GM21529 (cell line): Measurements from ENCODE around the gene HIF3A.

Source experiments
- ATAC-seq: cut with Tn5 transposase; IDR thresholded peaks from one replicate; pipeline ENCODE4 v1.9.1; 2021; ENCODE audit not compliant: unreplicated experiment

The HIF3A gene

DNA sequence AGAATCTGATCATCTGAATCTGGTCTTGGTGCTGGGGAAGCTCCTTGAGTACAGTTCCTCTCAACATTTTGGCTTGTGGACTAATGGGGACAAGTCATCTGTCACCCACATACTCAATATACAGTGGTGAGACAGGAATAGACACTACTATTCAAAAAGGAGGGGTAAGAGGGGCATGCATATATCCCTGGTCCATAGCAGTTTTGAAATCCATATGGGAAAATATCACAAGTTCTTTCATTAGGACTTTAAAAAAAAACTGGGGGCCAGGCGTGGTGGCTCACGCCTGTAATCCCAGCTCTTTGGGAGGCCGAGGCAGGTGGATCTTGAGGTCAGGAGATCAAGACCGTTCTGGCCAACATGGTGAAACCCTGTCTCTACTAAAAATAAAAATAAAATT lies 29.8 kb downstream of the HIF3A start:
- no peak for ATAC-seq

DNA sequence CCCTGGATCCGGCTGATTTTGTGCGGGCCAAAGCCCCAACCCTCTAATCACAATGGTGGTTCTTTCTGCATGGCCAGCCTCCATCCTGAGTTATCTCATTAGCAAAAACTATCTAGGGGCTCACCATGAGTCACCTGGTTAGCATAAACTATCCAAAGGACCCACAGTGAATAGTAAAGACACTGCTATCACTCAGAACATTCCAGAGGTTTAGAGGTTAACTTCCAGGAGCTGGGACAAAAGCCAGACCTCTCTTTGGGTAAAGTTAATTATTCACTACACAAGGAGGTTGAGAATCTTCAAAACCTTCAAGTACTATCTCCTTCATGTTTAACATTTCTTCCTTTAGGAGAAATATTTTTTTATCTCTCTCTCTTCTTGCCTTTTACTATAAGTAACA lies 31.2 kb downstream of the HIF3A start:
- no peak for ATAC-seq

DNA sequence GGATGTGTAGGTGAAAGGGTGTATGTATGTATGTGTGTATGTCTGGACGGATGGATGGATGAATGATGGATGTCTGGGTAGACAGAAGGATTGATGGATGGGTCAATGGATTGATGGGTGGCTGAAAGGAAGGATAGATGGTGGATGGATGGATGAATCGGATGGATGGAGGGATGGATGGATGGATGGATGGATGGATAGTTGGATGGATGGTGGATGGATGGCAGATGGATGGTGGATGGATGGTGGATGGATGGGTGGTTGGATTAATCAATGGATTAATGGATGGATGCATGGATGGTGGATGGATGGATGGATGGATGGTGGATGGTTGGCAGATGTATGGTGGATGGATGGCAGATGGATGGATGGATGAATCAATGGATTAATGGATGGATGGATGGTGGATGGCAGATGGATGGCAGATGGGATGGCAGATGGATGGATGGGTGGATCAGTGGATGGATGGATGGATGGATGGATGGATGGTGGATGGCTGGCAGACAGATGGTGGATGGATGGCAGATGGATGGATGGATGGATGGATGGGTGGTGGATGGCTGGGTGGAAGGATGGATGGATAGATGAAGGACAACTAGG lies 33.6 kb downstream of the HIF3A start:
- no peak for ATAC-seq

DNA sequence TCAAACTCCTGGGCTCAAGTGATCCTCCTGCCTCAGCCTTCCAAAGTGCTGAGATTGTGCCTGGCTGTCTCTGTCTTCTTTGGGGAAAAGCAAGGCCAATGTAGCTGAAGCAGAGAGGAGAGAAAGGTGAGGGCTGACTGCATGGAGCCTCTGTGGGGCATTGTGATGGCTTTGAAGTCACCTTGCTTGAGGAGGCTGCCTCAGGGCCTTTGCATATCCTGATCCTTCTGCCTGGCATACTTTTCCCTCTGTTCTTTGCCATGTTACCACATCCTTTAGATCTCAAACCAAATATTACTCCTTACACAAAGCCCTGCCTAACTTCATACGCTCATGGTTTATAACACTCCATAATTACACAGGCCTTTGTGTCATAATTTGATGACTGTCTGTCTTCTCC lies 40.6 kb downstream of the HIF3A start:
- ATAC-seq = no peak

DNA sequence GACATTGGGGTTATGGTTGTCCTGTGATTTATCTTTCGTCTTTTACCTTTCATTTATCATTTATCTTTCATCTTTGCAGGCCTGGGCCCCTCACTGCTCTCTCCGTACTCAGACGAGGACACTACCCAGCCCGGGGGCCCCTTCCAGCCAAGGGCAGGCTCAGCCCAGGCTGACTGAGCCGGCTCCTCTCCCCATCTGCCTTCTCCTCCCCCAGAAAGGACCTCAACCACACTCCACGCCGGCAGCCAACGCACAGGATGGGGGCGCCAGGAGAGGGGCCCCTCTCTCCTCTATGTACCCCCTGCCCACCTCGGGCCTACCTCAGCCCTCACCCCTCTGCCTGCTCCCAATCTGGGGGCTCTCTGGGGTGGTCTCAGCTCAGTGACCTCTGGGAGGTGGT lies 42.6 kb downstream of the HIF3A start:
- no peak for ATAC-seq

DNA sequence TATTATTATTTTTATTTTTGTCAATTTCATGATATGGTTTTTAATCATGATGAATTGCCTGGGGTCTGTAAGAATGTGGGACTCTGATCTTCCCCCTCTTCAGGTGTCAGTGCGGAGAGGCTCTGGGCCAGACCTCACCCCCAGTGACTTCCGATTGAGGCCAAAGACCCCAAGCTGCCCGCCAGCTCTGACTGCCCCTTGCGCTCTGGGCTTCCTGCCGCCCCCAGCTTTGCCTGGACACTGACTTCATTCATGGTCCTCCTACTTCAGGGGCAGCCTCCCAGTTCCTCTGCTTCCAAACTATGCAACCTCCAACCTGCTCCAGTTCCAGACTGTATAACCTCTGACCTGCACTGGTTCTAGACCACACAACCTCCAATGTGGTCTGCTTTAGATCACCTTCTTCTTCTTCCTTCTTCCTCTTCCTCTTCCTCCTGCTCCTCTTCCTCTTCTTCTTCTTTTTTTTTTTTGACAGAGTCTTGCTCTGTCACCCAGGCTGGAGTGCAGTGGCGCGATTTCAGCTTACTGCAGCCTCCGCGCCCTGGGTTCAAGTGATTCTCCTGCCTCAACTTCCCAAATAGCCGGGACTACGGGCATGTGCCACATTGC lies 43.3 kb downstream of the HIF3A start:
- ATAC-seq = no peak

DNA sequence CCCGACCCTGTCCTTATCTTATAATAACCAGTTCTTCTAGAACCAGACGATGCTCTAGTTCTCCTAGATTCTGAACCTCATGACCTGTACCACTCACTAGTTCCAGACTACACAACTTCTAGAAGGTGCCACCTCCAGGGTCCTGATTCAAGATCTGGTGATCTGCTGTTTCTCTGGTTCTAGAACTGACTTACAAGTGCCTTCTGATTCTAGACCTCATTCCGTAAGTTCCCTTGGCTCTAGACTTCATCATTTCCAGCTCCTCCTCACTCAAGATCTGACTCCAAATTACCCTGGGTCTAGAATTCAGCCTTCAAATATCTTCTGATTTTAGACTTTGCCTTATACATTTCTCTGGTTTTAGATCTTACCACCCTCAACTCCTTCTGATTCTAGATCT lies 45.1 kb downstream of the HIF3A start:
- ATAC-seq = no peak

DNA sequence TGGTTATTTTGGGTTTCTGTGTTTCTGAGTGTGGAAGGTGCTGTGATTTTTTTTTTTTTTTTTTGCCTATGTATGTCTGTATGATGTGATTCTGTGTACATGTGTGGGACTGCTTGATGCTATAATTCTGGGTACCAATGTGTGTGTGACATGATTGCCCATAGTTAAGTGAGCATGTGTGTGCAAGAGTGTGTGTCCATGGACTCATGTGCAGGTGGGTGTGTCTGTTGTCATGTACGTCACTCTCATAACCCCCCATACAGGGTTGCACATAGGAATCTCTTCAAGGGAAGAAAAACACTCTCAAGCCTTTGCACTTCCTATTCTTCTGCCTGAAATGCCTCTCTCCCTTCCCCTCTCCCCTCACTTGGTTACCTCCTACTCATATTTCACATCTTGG lies 47.5 kb downstream of the HIF3A start:
- no peak for ATAC-seq

DNA sequence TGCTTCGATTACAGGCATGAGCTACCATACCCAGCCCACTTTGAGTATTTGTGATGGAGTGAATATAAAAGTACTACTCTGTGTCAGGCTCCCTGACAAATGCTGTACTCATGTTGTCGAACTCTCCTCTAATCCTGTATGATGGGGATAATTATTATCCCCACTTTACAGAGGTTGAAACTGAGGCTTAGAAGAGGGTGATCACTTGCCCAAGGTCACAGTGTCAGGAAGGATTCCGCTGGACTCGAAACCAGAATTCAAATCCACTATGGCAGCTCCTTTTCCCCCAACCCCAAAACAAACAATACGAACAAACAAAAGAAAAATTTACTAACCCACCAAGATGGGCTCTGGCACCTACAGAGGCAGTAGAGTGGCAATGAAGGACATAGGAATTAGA lies 48.3 kb downstream of the HIF3A start:
- ATAC-seq = no peak

DNA sequence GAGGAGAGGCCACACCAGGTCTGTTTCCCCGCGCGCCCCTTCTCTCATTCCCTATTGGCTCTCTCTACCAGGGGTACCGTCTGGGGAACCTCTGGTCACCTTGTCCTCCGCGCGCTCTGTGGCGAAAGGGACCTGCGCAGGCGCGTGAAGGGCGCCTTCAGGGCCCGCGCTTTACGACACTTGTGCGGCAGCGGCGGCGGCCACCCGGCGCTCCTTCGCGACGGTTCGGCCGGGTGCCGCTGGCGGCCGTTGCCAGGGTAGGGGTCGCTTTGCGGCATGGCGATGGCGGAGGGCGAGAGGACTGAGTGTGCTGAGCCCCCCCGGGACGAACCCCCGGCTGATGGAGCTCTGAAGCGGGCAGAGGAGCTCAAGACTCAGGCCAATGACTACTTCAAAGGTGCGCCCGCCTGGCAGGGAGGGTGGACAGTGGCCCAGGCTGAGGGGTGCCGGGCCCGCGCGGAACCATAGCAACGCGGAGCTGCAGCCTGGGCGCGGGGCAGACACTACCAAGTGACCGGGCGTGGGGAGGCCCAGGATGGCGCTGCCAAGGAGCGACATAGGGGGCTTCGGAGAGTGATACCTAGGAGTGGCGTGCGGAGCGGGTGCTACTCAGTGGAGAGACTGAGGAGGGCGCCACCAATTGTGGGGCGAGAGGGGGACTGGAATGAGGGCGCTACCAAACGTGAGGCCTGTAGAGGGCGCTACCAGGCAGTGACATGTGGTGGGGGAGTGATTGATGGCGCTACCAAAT lies 50.2 kb downstream of the HIF3A start, which contains the start of gene PPP5C:
PPP5C (plus strand) TSS at position 267 of the 751 bp plus-strand sequence; CDS start at position 277, 10 bp downstream.
- ATAC-seq = no peak

DNA sequence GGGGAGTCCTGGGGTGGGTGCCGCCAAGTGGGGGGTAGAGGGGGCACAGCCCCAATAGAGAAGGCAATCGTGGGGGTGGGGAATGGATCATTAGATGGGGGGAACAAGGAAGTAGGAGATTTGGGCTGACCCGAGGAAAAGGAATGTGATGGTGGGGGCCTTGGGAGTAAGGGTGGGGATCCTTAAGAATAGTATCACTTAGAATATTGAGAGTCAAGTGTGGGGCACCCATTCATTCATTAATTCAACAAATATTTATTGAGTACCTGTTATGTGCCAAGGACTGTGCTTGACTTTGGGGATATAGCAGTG lies 50.7 kb downstream of the HIF3A start:
- no peak for ATAC-seq

DNA sequence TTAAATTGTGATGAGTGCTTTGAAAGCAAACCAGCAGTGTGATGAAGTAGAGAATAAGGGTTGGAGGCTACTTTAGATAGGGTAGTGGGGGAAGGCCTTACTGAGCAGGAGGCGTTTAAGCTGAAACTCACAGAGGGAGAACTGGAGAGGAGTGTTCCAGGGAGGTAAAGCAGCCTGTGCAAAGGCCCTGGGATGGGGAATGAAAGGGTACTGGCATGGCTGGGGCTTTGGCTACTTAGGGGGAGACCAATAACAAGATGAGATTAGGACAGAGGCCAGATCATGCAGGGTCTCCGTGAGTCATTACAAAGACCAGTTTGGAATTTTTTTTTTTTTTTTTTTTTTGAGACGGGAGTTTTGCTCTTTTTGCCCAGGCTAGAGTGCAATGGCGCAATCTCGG lies 51.1 kb downstream of the HIF3A start:
- ATAC-seq = no peak

DNA sequence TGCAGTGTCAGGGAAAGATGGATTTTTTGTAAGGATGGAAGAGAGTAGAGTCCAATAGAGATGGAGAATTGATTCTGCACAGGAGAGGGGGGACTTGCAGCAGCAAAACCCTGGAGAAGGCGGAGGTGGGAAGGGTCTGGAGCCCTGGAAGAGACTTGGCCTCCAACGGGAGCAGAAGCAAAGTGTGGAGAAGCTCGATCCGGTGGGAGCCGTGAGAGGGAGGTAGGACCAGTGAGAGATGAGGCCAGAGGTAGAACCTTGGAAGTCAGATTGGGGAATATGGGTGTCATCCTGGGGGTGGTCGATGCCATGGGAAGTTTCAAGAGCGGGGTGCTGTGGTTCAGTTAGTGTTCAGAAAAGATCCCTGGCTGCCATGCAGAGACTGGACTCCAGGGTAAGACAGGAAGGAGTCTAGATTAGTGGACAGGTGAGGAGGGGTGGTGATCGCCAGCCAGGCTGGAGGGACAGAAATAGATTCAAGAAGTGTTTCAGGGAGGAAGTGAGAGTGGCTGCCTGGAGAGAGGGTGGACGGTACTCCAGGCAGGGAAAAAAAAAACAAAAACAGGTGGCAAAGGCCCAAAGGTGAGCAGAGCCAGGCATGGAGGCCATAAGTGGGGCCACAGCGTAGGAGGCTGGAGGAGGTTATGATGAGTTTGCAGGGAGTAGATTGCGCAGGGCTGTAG lies 52.6 kb downstream of the HIF3A start:
- no peak for ATAC-seq

DNA sequence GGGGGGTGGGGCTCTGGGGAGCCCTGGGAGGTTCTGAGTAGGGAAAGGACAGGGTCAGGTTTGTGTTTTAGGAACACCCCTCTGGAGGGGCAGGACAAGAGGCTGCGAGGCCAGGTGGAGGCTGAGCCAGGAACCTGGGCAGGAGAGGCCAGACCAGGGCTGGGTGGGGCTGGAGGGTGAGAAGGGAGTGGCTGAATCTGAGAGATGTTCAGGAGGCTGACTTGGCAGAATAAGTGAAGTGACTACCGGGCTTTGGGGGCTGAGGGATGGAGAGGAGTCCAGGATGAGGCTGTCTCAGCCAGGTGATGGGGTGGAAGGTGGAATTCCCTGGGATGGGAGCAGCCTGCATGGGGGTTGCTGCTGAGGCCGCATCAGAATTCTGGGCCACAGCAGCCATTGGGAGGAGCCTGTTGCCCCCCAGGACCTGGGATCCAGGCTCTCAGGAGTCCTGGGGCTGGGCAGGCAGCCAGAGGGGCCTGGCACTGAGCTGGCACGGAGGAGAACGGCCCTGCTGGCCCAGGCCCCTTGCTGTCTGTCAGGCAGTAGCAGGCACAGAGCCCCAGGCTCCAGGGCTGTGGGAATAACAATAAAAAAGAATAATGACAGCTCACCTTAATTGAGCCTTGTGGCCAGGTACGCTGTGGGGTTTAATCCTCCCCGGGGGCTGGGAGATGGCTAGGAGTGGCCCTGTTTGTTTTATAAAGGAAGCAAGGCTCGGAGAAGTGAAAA lies 53.4 kb downstream of the HIF3A start:
- ATAC-seq = no peak

DNA sequence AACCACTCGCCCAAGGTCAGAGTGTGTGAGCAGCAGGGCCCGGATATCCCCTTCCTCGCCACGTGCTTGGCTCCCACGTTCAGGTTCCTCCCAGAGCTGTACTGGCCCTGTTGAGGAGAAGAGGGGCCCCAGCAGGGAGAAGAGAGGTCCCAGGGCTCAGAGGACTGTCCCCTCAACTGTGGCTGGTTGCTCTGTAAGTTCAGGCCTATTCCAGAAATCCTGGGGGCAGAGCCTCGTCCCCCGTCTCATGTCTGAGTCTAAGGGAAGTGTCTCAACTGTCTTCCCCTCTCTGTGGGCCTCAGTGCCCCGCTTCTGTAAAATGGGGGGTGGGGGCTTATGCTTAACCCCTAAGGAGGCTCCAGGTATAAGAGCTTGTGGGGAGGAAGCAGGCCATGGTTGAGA lies 53.9 kb downstream of the HIF3A start:
- ATAC-seq = no peak

DNA sequence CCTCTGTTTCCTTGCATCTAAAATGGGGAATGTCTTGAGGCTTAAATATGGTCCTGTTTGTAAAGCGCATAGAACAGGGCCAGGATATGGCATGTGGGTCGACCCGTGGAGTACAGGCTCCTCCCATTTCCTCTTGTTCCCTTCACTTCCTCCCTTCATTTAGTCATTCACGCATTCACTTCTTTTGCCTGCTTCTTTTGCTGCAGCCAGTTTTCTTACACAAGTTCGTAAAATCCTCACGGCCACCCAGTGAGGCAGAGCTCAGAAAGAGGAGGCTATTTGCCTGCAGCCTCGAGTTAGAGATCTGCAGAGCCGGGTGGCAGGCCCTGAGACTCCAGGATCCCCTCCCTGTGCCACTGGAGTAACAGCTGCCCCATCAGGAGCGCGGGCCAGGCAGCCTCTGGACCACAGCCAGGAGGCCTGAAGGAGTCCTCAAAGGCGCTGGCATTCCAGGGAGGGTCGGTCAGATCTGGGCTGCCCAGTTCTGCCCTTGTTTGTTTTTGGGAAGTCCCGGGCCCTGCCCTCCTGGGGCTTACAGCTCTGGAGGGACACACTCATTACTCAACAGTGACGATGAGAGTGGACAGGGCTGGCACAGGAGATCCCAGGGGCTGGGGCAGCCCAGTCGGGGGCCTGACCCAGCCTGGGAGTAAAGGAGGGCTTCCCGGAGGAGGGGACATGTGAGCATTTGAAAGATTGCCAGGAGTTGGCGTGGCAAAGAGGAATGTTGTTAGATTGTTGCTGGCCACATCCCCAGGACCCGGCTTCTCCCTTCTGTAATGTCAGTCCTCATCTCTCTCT lies 54.6 kb downstream of the HIF3A start:
- no peak for ATAC-seq

DNA sequence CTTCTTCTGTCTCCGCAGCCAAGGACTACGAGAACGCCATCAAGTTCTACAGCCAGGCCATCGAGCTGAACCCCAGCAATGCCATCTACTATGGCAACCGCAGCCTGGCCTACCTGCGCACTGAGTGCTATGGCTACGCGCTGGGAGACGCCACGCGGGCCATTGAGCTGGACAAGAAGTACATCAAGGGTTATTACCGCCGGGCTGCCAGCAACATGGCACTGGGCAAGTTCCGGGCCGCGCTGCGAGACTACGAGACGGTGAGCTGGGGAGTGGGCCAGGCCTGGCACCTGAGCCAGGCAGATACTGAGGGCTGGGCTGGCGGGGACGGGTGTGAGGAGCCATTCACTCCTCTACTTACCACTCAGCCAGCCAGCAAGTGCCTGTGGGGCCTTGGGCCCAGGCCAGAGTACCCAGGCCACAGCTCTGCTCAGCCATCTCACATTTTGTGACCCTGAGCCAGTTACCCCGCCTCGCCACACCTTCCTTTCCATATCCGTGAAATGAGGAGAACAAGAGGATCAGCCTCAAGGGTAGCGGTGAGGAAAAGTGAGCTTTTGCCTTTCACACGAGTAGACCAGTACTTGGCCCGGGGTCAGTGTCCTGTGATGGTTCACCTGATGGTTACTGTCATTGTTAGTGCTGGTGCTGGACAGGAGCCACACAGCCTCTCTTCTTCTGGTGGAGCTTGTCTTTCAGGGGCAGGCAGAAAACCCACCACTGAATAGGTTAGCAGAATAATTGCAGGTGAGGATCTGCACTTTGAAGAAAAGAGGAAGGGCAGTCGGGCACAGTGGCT lies 57.1 kb downstream of the HIF3A start:
- no peak for ATAC-seq

DNA sequence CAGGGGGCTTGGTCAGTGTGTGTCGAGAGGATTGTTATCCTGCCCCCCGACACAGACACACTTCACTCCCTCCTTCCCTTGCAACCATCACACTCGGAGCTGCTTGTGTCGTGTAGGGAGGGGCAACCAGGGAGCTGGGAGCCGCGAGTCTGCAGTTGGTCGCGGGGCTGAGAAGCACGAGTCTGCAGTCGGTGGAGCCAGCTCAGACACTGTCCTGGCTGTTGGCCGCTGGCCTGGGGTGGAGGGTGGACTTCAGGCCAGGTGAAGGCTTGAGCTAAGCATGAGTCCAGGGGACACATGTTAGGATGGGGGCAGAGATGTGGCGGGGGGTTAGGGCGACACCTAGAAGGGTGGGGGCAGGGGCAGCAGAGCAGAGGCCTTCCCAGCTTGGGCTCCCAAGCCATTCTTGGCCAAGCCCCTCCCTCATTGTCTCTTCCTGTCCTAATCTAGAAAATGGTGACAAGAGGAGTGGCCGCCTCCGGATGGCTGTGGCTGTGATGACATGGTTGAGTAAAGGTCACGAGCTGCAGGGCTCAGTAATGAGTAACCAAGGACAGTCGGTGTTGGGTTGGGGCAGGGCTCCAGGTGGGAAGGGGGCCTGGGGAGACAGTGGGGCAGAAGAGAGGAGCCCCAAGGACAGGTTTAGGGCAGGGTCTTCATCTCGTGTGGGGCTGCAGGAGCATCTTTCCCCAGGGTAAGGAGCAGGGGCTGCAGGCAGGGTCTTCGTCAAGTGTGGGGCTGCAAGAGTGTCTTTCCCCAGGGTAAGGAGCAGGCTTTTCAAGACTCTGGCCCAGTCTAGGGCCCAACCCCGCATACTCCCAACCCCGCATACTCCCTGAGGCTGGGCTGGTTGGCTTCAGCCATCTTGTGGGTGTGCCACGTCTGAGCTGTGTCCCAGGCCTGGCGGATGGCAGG lies 58.6 kb downstream of the HIF3A start:
- no peak for ATAC-seq
